Measurements from ENCODE around the gene RIC8A. TPM values are rescaled to one million over a fixed set of nuclear protein-coding genes. Genes with fewer than 3 reads are reported as not detected.
"Not testable (repeated sequence)": the region's sequence is repeated elsewhere in the genome, so short reads cannot be mapped to it uniquely, and the experiment has no call there.

RIC8A gene
- total and polyA plus RNA-seq, 3 donors from 2014 or later = 104 to 132 (median 108) TPM

GRCh38 chr11:235609-235996, 28.1 kb downstream of the RIC8A start:
- intact Hi-C loops (cut with DNase I; ENCODE audit: low total_unique reads) = no loop called here
- Histone ChIP-seq H3K9me3 (no peaks in the 10 kb centered on the region), H3K4me1 (peaks cover 16% of the 10 kb centered on the region), H3K27ac (peak overlapping the region; percentile 51 to 86), H3K36me3 (ENCODE audit: low read depth, missing control alignments) (no peaks in the 10 kb centered on the region), H3K4me3 (peak overlapping the region; percentile 95 to 99), H3K27me3 (no peaks in the 10 kb centered on the region)
- TF ChIP-seq, protein P1, sequence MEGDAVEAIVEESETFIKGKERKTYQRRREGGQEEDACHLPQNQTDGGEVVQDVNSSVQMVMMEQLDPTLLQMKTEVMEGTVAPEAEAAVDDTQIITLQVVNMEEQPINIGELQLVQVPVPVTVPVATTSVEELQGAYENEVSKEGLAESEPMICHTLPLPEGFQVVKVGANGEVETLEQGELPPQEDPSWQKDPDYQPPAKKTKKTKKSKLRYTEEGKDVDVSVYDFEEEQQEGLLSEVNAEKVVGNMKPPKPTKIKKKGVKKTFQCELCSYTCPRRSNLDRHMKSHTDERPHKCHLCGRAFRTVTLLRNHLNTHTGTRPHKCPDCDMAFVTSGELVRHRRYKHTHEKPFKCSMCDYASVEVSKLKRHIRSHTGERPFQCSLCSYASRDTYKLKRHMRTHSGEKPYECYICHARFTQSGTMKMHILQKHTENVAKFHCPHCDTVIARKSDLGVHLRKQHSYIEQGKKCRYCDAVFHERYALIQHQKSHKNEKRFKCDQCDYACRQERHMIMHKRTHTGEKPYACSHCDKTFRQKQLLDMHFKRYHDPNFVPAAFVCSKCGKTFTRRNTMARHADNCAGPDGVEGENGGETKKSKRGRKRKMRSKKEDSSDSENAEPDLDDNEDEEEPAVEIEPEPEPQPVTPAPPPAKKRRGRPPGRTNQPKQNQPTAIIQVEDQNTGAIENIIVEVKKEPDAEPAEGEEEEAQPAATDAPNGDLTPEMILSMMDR (IDR thresholded peaks at IDR 0.05) = no peak
- TF ChIP-seq POLR2A (IDR thresholded peaks at IDR 0.05) = no peak
- 1 to 6% methylated on average over 13 of the region's 13 CpGs for WGBS, 2 donors
- no peak for DNase-seq

DNA sequence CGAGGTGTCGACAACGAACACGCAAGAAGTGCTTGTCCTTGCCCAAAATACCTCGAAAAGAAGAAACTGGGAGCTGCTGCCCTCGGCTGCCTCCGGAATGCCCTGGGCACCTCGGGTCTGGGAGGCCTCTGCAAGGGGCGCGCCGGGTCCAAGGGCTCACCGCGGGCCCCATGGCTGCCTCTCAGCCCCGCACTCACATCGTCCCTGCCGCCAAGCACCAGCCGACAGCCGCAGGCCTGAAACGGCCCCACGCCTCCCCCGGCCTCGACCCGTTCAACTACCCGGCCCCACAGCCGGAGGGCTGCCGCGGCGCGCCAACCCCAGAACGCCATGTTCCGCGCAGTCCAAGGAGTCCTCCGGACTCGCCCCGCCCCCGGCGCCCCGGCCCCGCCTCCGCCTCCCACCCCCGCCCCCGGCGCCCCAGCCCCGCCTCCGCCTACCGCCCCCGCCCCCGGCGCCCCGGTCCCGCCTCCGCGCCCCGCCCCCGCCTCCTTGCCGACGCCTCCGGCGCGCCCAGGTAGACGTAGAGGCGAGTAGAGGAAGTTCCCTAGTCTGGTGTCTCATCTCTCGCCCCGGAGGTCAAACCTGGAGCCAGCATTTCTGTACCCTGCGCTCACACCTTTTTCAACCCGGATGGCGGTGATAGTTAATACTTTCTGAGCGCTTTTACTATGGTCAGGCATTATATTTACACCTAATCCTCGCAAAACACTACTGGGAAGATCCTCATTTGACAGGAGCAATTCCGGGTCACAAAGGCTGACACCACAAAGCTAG, 28.7 kb downstream of the RIC8A start, which contains the start of gene SIRT3:
TSS of gene SIRT3 (minus strand) at position 346 of the 777 bp plus-strand sequence. CDS start at position 332, 14 bp downstream.
- H3K4me3 ChIP-seq = peak within 1 kb of the TSS; percentile 95 to 99
- peak; percentile 89 for DNase-seq
- WGBS, 2 donors = 0 to 1% methylated on average over 26 to 46 of the region's 70 CpGs
- H3K27ac ChIP-seq = peak within 1 kb of the TSS; percentile 79 to 90
- H3K27me3 ChIP-seq = no peaks in the 10 kb centered on the region
- TF ChIP-seq, protein P1 (IDR thresholded peaks at IDR 0.05) = no peak
- TF ChIP-seq POLR2A (IDR thresholded peaks at IDR 0.05) = no peak
- intact Hi-C loops (cut with DNase I; ENCODE audit: low total_unique reads) = no loop called here
- H3K36me3 ChIP-seq (ENCODE audit: low read depth, missing control alignments) = no peaks in the 10 kb centered on the region
- H3K9me3 ChIP-seq = no peaks in the 10 kb centered on the region
- peaks cover 20% of the 10 kb centered on the region for H3K4me1 ChIP-seq

DNA sequence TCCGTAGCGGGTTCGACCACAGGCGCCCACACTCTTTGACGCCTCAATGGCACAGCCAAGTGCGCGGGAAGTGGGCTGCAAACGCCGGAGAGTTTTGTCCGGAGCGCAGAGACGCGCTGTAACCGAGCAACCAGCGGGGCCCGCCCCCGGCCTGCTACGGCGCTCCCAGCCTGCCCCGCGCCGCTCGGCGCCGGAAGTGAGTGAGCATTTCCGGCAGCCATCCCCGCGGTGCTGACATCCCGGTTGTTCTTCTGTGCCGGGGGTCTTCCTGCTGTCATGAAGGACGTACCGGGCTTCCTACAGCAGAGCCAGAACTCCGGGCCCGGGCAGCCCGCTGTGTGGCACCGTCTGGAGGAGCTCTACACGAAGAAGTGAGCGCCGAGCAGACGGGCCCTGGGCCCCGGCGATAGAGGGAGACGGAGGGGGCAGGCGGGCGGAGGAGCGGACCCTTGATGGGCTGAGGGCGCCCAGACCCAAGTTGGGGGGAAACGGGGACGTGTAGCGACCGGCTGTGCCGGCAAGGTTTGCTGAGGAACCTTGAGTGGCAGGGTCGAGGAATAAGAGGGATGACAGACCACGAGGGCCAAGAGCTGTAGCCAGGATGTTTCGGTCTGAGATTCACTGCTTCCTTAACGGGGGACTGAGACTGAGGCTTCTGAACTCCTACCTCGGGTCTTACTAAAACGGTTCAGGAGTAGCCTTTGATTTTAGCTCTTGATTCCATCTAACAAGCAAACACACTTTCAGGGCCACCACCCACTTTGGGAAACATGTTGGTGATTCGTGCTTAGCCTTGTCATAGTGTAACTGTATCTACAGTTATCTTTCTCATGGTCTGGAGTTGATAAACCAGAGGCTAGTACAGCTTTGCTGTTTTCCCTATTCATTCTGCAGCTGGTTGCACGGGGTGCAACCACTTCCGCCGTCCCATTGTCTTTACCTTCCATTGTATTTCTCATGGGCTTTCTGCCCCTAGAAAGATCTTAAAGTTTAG, 29.6 kb downstream of the RIC8A start, which contains the start of gene PSMD13:
TSS of gene PSMD13 (plus strand) at position 203 of the 994 bp plus-strand sequence. CDS start at position 277, 74 bp downstream.
- no peaks in the 10 kb centered on the region for H3K36me3 ChIP-seq (ENCODE audit: low read depth, missing control alignments)
- peak within 1 kb of the TSS; percentile 95 to 99 for H3K4me3 ChIP-seq
- intact Hi-C loops (cut with DNase I; ENCODE audit: low total_unique reads) = no loop called here
- H3K4me1 ChIP-seq = peaks cover 24% of the 10 kb centered on the region
- WGBS, 2 donors = 1 to 2% methylated on average over 41 to 62 of the region's 62 CpGs
- DNase-seq = peak; percentile 89
- peak within 1 kb of the TSS; percentile 79 to 90 for H3K27ac ChIP-seq
- no peaks in the 10 kb centered on the region for H3K27me3 ChIP-seq
- TF ChIP-seq, protein P1 (IDR thresholded peaks at IDR 0.05) = no peak
- no peak for TF ChIP-seq POLR2A (IDR thresholded peaks at IDR 0.05)
- H3K9me3 ChIP-seq = no peaks in the 10 kb centered on the region

DNA sequence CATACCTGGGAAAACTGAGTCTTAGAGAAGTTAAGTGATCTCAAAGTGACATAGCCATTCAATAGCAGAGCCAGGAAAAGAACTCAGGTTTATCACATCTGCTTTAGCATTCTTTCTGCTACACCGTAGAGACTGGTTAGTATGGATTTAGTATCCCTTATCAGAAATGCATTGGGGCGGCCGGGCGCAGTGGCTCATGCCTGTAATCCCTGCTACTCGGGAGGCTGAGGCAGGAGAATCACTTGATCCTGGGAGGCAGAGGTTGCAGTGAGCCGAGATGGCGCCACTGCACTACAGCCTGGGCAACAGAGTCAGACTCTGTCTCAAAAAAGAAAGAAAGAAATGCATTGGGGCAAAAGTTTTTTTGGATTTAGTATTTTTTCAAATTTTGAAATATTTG, 30.8 kb downstream of the RIC8A start:
- DNase-seq, H3K27ac ChIP-seq: not testable (repeated sequence)

DNA sequence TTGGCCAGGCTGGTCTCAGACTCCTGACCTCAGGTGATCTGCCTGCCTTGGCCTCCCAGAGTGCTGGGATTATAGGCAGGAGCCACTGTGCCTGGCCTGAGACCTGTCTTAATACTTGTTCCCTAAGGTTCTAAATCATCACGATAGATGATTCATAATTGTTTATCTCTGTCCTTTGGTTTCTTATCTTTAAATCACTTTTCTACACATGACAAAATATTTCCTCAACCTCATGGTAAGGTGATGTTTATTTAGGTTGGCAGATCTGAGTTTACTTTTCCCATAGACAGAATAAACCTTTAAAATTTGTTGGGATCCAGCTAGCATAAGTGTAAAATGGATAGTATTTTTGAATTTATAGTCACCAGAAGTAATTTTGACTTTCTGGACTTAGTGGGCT, 32.8 kb downstream of the RIC8A start:
- no peaks in the 10 kb centered on the region for H3K36me3 ChIP-seq (ENCODE audit: low read depth, missing control alignments)
- no peak for DNase-seq
- H3K27ac ChIP-seq = no peak overlapping the region
- H3K9me3 ChIP-seq = no peaks in the 10 kb centered on the region
- no peak for TF ChIP-seq POLR2A (IDR thresholded peaks at IDR 0.05)
- TF ChIP-seq, protein P1 (IDR thresholded peaks at IDR 0.05) = no peak
- no peak overlapping the region for H3K4me3 ChIP-seq
- H3K4me1 ChIP-seq = peaks cover 20% of the 10 kb centered on the region
- WGBS, 2 donors = 74 to 81% methylated on average over 1 of the region's 1 CpG
- intact Hi-C loops (cut with DNase I; ENCODE audit: low total_unique reads) = no loop called here
- no peaks in the 10 kb centered on the region for H3K27me3 ChIP-seq

More for the DNA sequence above, 30.8 kb downstream of the RIC8A start:
- peaks cover 24% of the 10 kb centered on the region for H3K4me1 ChIP-seq
- 48 to 57% methylated on average over 7 of the region's 7 CpGs for WGBS, 2 donors
- H3K4me3 ChIP-seq; H3K27me3 ChIP-seq; H3K9me3 ChIP-seq; H3K36me3 ChIP-seq (ENCODE audit: low read depth, missing control alignments); intact Hi-C loops (cut with DNase I; ENCODE audit: low total_unique reads): not testable (repeated sequence)
